Esophagus muscularis mucosa (tissue), 4 donors: Measurements from ENCODE around the gene SETD4.

Experiments
- EP300 ChIP-seq: sonication (generic); formaldehyde crosslinking; IDR thresholded peaks from one replicate; pipeline ENCODE4 v1.6.1; 2017; ENCODE audit warnings: antibody characterized with exemption
- POLR2A ChIP-seq: fragments of 450-650 bp; IDR thresholded peaks from one replicate; pipeline ENCODE4 v1.6.1; 2017; ENCODE audit warnings: antibody characterized with exemption, moderate library complexity, mild to moderate bottlenecking, low read depth
- POLR2AphosphoS5 ChIP-seq, 2 donors: sonication (generic); formaldehyde crosslinking; IDR thresholded peaks; one replicate each; pipeline ENCODE4 v1.6.1; 2017; ENCODE audit warnings: antibody characterized with exemption in 2 of 2
- TF ChIP-seq, protein P1 (sequence below), 3 experiments: fragments of 200-600 bp in 2 of 3; fragments of 450-650 bp in 1 of 3; sonication (generic) in 2 of 3; IDR thresholded peaks; one replicate each; pipeline ENCODE4 v1.5.1; 2017 to 2019; ENCODE audit warnings: antibody characterized with exemption in 3 of 3, mild to moderate bottlenecking in 2 of 3, moderate library complexity in 1 of 3

DNA sequence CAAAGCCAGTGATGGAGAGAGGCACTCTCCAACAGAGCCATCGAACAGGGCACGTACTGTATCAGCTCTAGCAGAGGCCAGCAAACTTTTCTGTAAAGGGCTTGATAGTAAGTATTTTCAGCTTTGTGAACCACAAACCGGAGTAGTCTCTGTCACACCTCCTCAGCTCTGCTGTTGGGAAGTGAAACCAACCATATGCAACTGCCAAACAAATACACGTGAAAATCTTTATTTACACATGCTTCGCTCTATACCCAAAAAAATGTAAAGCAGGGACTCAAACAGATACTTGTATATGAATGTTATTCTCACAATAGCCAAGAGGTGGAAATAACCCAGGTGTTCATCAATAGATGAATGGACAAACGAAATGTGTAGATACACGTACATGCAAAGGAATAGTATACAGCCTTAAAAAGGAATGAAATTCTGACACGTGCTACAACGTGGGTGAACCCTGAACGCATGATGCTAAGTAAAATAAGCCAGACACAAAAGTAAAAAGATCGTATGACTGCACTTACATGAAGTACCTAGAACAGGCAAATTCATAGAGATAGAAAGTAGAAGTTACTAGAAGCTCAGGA, 39.0 kb downstream of the SETD4 start:
- TF ChIP-seq EP300 (no peak), POLR2A (no peak), POLR2AphosphoS5 (IDR thresholded peaks at IDR 0.05) (no peak)
- TF ChIP-seq, protein P1, sequence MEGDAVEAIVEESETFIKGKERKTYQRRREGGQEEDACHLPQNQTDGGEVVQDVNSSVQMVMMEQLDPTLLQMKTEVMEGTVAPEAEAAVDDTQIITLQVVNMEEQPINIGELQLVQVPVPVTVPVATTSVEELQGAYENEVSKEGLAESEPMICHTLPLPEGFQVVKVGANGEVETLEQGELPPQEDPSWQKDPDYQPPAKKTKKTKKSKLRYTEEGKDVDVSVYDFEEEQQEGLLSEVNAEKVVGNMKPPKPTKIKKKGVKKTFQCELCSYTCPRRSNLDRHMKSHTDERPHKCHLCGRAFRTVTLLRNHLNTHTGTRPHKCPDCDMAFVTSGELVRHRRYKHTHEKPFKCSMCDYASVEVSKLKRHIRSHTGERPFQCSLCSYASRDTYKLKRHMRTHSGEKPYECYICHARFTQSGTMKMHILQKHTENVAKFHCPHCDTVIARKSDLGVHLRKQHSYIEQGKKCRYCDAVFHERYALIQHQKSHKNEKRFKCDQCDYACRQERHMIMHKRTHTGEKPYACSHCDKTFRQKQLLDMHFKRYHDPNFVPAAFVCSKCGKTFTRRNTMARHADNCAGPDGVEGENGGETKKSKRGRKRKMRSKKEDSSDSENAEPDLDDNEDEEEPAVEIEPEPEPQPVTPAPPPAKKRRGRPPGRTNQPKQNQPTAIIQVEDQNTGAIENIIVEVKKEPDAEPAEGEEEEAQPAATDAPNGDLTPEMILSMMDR (IDR thresholded peaks at IDR 0.05), result no peak
